Mesenchymal stem cell (in vitro differentiated cells and primary cell): ENCODE results near the gene TMPRSS6.

Source experiments
- DNase-seq: peaks from one replicate; pipeline ENCODE4 v3.0.0-alpha.2; 2013
- H2AFZ ChIP-seq: one replicate; pipeline ENCODE4 v1.6.1; 2013; ENCODE audit warnings: low read depth, mild to moderate bottlenecking, control low read depth, inconsistent platforms, low read length, moderate library complexity
- H2AK5ac ChIP-seq: 2 replicates; pipeline ENCODE4 v1.6.1; 2013; ENCODE audit warnings: low read length, moderate library complexity, mild to moderate bottlenecking, inconsistent platforms; ENCODE audit not compliant: severe bottlenecking
- H2BK120ac ChIP-seq: one replicate; pipeline ENCODE4 v1.6.1; 2013; ENCODE audit warnings: low read depth, mild to moderate bottlenecking, inconsistent platforms, low read length, moderate library complexity
- H2BK12ac ChIP-seq, 2 experiments: one replicate each; pipeline ENCODE4 v1.6.1; 2013; ENCODE audit warnings: inconsistent platforms in 2 of 2, low read length in 2 of 2, mild to moderate bottlenecking in 2 of 2, moderate library complexity in 2 of 2, control low read depth in 1 of 2
- H2BK15ac ChIP-seq: one replicate; pipeline ENCODE4 v1.6.1; 2013; ENCODE audit warnings: mild to moderate bottlenecking, low read depth, inconsistent platforms; ENCODE audit not compliant: poor library complexity, severe bottlenecking
- H2BK5ac ChIP-seq: 2 replicates; pipeline ENCODE4 v1.6.1; 2013; ENCODE audit warnings: low read depth, mild to moderate bottlenecking, low read length, control low read depth, inconsistent platforms; ENCODE audit not compliant: poor library complexity, severe bottlenecking
- H3K14ac ChIP-seq, 2 experiments: one replicate each; pipeline ENCODE4 v1.6.1; 2013; ENCODE audit warnings: inconsistent platforms in 2 of 2, low read length in 2 of 2, control low read depth in 1 of 2, mild to moderate bottlenecking in 1 of 2, moderate library complexity in 1 of 2
- H3K18ac ChIP-seq, 2 experiments: one replicate each; pipeline ENCODE4 v1.6.1; 2013; ENCODE audit warnings: inconsistent platforms in 2 of 2, low read length in 2 of 2, control low read depth in 1 of 2, low read depth in 1 of 2, mild to moderate bottlenecking in 1 of 2
- H3K23ac ChIP-seq, 2 experiments: one replicate each; pipeline ENCODE4 v1.6.1; 2013; ENCODE audit warnings: inconsistent platforms in 2 of 2, low read length in 2 of 2, mild to moderate bottlenecking in 2 of 2, moderate library complexity in 2 of 2, control low read depth in 1 of 2
- H3K27ac ChIP-seq: 2 replicates; pipeline ENCODE4 v1.5.1; 2013; ENCODE audit warnings: mild to moderate bottlenecking, moderate library complexity, low read length, control low read depth, inconsistent platforms; ENCODE audit not compliant: poor library complexity, severe bottlenecking
- H3K27me3 ChIP-seq, 2 experiments: 2 replicates each; pipeline versions ENCODE4 v1.6.1 to v1.7.0; 2013; ENCODE audit warnings: low read length in 2 of 2, mild to moderate bottlenecking in 2 of 2, moderate library complexity in 2 of 2, control low read depth in 1 of 2, inconsistent platforms in 1 of 2; ENCODE audit not compliant: control insufficient read depth in 1 of 2, insufficient read depth in 1 of 2
- H3K36me3 ChIP-seq, 2 experiments: 2 replicates each; pipeline versions ENCODE4 v1.6.1 to v1.7.0; 2013; ENCODE audit warnings: low read length in 2 of 2, control low read depth in 1 of 2, inconsistent platforms in 1 of 2, low read depth in 1 of 2, mild to moderate bottlenecking in 1 of 2; ENCODE audit not compliant: insufficient read depth in 2 of 2, control insufficient read depth in 1 of 2
- H3K4ac ChIP-seq, 2 experiments: one replicate each; pipeline ENCODE4 v1.6.1; 2013; ENCODE audit warnings: inconsistent platforms in 2 of 2, low read length in 2 of 2, mild to moderate bottlenecking in 2 of 2, moderate library complexity in 2 of 2, control low read depth in 1 of 2, low read depth in 1 of 2
- H3K4me1 ChIP-seq: 2 replicates; pipeline ENCODE4 v1.6.1; 2013; ENCODE audit warnings: low read depth, low read length, control low read depth; ENCODE audit not compliant: control insufficient read depth, insufficient read depth
- H3K4me2 ChIP-seq: 2 replicates; pipeline ENCODE4 v1.6.1; 2013; ENCODE audit warnings: low read length, mild to moderate bottlenecking, inconsistent platforms; ENCODE audit not compliant: poor library complexity, severe bottlenecking
- H3K4me3 ChIP-seq, 2 experiments: 2 replicates each; pipeline versions ENCODE4 v1.5.1 to v1.7.0; 2013; ENCODE audit warnings: low read length in 2 of 2, mild to moderate bottlenecking in 2 of 2, control low read depth in 1 of 2, low read depth in 1 of 2; ENCODE audit not compliant: insufficient read depth in 1 of 2
- H3K79me1 ChIP-seq: replicated peaks from 2 replicates; pipeline ENCODE4 v1.6.1; 2013; ENCODE audit warnings: mild to moderate bottlenecking, control low read depth, low read length, inconsistent platforms; ENCODE audit not compliant: poor library complexity, severe bottlenecking
- H3K9ac ChIP-seq: 2 replicates; pipeline ENCODE4 v1.7.0; 2013; ENCODE audit warnings: mild to moderate bottlenecking, low read length, moderate library complexity
- H3K9me3 ChIP-seq: 2 replicates; pipeline ENCODE4 v1.7.0; 2013; ENCODE audit warnings: mild to moderate bottlenecking, low read length; ENCODE audit not compliant: control insufficient read depth
- H4K8ac ChIP-seq: one replicate; pipeline ENCODE4 v1.6.1; 2013; ENCODE audit warnings: inconsistent platforms, mild to moderate bottlenecking, low read length, moderate library complexity
- H4K91ac ChIP-seq: one replicate; pipeline ENCODE4 v1.6.1; 2013; ENCODE audit warnings: mild to moderate bottlenecking, low read length, inconsistent platforms
- WGBS: methylation state at CpG from one replicate; pipeline ENCODE4 v1.1.7; 2013; ENCODE audit warnings: mixed read lengths; 5-methylcytosine and 5-hydroxymethylcytosine counted together

TMPRSS6 gene

GRCh38 chr22:37069719-37070118 lies 39.8 kb downstream of the TMPRSS6 start:
- H3K27me3 ChIP-seq: peaks cover 59 to 71% of the 10 kb centered on the region in 2 experiments
- H2BK120ac ChIP-seq: no peak overlapping the region
- H2BK15ac ChIP-seq: no peak overlapping the region
- H2BK5ac ChIP-seq: no peak overlapping the region
- H2BK12ac ChIP-seq: no peak overlapping the region
- no peak for DNase-seq
- H3K36me3 ChIP-seq: no peaks in the 10 kb centered on the region
- no peak overlapping the region for H2AFZ ChIP-seq
- H3K14ac ChIP-seq: no peak overlapping the region
- no peak overlapping the region for H3K18ac ChIP-seq
- no peak overlapping the region for H3K4ac ChIP-seq
- 88% methylated on average over 9 of the region's 9 CpGs for WGBS
- peaks cover 2% of the 10 kb centered on the region for H3K9me3 ChIP-seq
- H3K79me1 ChIP-seq: no peaks in the 10 kb centered on the region
- H3K9ac ChIP-seq: no peak overlapping the region
- H3K4me2 ChIP-seq: no peak overlapping the region
- H4K91ac ChIP-seq: no peak overlapping the region
- H3K4me3 ChIP-seq: no peak overlapping the region
- no peak overlapping the region for H3K23ac ChIP-seq
- no peak overlapping the region for H4K8ac ChIP-seq
- H2AK5ac ChIP-seq: no peak overlapping the region
- no peak overlapping the region for H3K27ac ChIP-seq
- peaks cover 3% of the 10 kb centered on the region for H3K4me1 ChIP-seq

GRCh38 chr22:37069319-37069718 lies 40.2 kb downstream of the TMPRSS6 start:
- H3K9me3 ChIP-seq: peaks cover 2% of the 10 kb centered on the region
- H3K9ac ChIP-seq: no peak overlapping the region
- WGBS: 52% methylated on average over 9 of the region's 11 CpGs
- no peak overlapping the region for H3K4ac ChIP-seq
- no peak overlapping the region for H3K4me2 ChIP-seq
- H2BK120ac ChIP-seq: no peak overlapping the region
- no peak overlapping the region for H2BK5ac ChIP-seq
- H2AK5ac ChIP-seq: no peak overlapping the region
- no peak overlapping the region for H3K14ac ChIP-seq
- H3K4me3 ChIP-seq: no peak overlapping the region
- H3K27ac ChIP-seq: no peak overlapping the region
- DNase-seq: no peak
- no peak overlapping the region for H2BK15ac ChIP-seq
- no peak overlapping the region for H2AFZ ChIP-seq
- H3K18ac ChIP-seq: no peak overlapping the region
- H3K36me3 ChIP-seq: peaks cover 0 to 2% of the 10 kb centered on the region in 2 experiments
- H4K91ac ChIP-seq: no peak overlapping the region
- H3K23ac ChIP-seq: no peak overlapping the region
- no peak overlapping the region for H4K8ac ChIP-seq
- H2BK12ac ChIP-seq: no peak overlapping the region
- H3K4me1 ChIP-seq: peaks cover 3% of the 10 kb centered on the region
- H3K79me1 ChIP-seq: no peaks in the 10 kb centered on the region
- H3K27me3 ChIP-seq: peaks cover 57 to 67% of the 10 kb centered on the region in 2 experiments

- H2AFZ ChIP-seq: no peak overlapping the region
- no peak overlapping the region for H3K4ac ChIP-seq
- no peak overlapping the region for H2BK5ac ChIP-seq
Observed at GRCh38 chr22:37068859-37069258, 40.7 kb downstream of the TMPRSS6 start.

GRCh38 chr22:37067428-37067827 lies 42.1 kb downstream of the TMPRSS6 start:
- H2AFZ ChIP-seq: no peak overlapping the region
- no peak overlapping the region for H4K91ac ChIP-seq
- H3K4me3 ChIP-seq: no peak overlapping the region
- H3K14ac ChIP-seq: no peak overlapping the region
- H2AK5ac ChIP-seq: no peak overlapping the region
- no peak for DNase-seq
- no peak overlapping the region for H3K4me2 ChIP-seq
- H2BK12ac ChIP-seq: no peak overlapping the region
- no peak overlapping the region for H3K18ac ChIP-seq
- H3K79me1 ChIP-seq: no peaks in the 10 kb centered on the region
- no peak overlapping the region for H3K4ac ChIP-seq
- H3K27ac ChIP-seq: no peak overlapping the region
- H3K4me1 ChIP-seq: peaks cover 3% of the 10 kb centered on the region
- H2BK120ac ChIP-seq: no peak overlapping the region
- 80% methylated on average over 10 of the region's 10 CpGs for WGBS
- no peak overlapping the region for H3K23ac ChIP-seq
- H2BK15ac ChIP-seq: peak overlapping the region; percentile 30
- no peak overlapping the region for H4K8ac ChIP-seq
- no peak overlapping the region for H2BK5ac ChIP-seq
- H3K36me3 ChIP-seq: peaks cover 0 to 12% of the 10 kb centered on the region in 2 experiments
- H3K27me3 ChIP-seq: peaks cover 49 to 54% of the 10 kb centered on the region in 2 experiments
- no peak overlapping the region for H3K9ac ChIP-seq
- no peaks in the 10 kb centered on the region for H3K9me3 ChIP-seq

More at GRCh38 chr22:37068859-37069258, 40.7 kb downstream of the TMPRSS6 start:
- H3K4me2 ChIP-seq: no peak overlapping the region
- H3K14ac ChIP-seq: no peak overlapping the region
- WGBS: 5% methylated on average over 20 of the region's 36 CpGs
- peaks cover 54 to 62% of the 10 kb centered on the region in 2 experiments for H3K27me3 ChIP-seq
- peaks cover 3% of the 10 kb centered on the region for H3K4me1 ChIP-seq
- no peak overlapping the region for H4K8ac ChIP-seq
- H2BK120ac ChIP-seq: no peak overlapping the region
- no peak for DNase-seq
- H3K36me3 ChIP-seq: peaks cover 0 to 6% of the 10 kb centered on the region in 2 experiments
- no peak overlapping the region for H3K9ac ChIP-seq
- no peak overlapping the region for H2BK15ac ChIP-seq
- no peak overlapping the region for H3K27ac ChIP-seq
- H2AK5ac ChIP-seq: no peak overlapping the region
- peaks cover 2% of the 10 kb centered on the region for H3K9me3 ChIP-seq
- no peak overlapping the region for H3K18ac ChIP-seq
- peak overlapping the region in 1 of 2 experiments; percentile 24 for H3K4me3 ChIP-seq
- H3K79me1 ChIP-seq: no peaks in the 10 kb centered on the region
- no peak overlapping the region for H2BK12ac ChIP-seq
- H4K91ac ChIP-seq: no peak overlapping the region
- H3K23ac ChIP-seq: peak overlapping the region in 1 of 2 experiments; percentile 81
